HK-2 (cell line): ENCODE data around the gene SSBP1.
"Not testable (repeated sequence)": the region's sequence is repeated elsewhere in the genome, so short reads cannot be mapped to it uniquely, and the experiment has no call there.

ENCODE experiments used
- DNase-seq: peaks from one replicate; pipeline ENCODE4 v3.0.0-alpha.2; 2018; ENCODE audit not compliant: unreplicated experiment

SSBP1 gene

GRCh38 chr7:141770083-141770583 is 32.0 kb downstream of the SSBP1 start:
- not testable (repeated sequence) for DNase-seq

DNA sequence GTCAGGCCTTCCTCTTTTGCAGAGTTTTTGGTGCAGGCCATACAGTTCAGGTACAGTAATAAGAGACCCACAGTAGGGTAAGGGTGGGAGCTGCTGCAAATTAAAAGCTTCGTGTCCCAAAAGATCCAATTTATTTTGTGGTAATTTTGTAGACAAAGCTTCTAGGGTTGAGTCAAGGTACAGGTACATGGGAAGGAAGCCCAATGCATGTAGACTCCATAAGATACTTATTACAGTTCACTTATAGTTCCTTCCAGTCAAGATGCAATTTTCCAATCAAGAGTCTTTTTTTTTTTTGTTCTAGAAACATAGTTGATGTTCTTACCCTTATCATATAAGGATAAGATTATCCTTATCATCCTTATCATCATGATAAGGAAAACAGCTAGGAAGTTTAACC is 38.2 kb downstream of the SSBP1 start, which contains the start of gene TAS2R4:
Gene TAS2R4, plus strand, starts transcription at position 301 of the 400 bp plus-strand sequence. CDS start 1,815 bp downstream, outside the sequence.
- DNase-seq, result no peak

DNA sequence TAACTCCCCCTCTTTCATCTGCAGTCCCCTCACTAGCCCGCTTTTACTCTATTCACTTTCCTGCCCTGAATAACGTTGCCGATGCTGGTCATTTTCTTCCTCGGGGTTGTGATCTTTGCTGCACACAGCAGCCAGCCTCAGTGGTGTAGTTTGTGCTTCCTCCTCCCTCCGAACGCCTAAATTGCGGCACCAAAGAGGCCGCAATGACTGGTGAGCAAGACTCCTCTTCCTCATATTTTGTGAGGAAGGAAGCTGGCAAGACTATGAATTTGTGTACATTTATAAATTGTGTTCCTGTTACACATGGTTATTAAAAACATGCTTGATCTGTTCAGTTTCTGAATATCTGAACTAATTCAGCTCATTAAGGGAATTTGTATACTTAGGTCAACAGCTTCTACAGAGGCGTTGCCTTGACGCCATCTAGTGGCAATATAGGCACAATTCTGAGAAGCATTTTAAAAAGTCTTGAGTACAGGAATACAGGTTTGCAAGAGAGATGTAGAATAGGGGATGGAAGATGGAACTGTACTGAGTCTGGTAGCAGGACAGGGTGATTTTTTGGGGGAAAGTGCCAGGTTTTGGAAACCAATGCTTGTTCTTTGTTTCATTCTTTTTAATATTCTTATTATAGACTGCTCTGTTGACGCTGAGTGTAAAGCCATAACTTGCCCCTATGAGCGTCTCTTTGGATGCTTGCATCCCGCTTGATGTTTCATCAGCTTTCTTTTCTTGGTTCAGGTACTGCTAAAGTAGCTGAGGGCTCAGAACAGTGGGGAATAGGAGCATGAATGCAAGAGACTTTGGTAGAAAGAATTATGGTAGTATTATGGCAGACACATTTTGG is 47.8 kb downstream of the SSBP1 start:
- DNase-seq, result no peak

DNA sequence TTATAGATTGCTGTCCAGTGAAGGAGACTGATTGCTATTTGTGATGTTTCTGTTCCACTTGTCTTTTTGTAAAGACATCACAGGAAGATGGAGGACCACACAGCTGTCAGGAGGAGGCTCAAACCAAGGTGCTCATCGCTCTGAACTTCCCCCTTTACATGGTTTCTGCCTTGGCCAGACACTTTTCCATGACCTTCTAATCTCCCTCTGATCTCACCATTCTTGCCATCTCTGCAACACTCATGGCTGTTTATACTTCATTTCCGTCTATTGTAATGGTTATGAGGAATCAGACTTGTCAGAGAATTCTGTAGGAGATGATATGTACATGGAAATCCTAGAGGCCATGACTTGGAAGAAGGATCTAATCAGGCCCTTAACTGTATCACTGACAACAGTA is 50.1 kb downstream of the SSBP1 start:
- no peak for DNase-seq

DNA sequence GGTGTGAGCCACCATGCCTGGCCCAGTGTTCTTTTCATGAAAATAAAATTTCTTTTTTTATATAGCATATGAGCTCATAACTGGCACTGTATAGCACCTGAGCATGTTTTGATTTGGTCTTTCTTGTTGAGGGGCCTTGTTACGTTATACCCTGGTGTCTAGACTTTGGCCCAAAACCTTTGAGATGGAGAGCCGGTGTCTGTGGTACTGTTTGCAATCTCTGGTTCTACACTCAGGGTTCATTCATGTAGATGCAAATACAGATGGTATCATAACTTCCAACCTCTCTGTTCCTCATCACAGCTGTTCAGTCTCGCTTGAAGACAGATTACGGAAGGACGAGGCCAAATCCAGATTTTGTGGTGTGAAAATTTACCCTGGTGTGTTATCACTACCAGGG is 51.8 kb downstream of the SSBP1 start, which contains the start of gene TAS2R5:
Gene TAS2R5, plus strand, starts transcription at position 301 of the 400 bp plus-strand sequence. CDS start 145 bp downstream, outside the sequence.
- no peak for DNase-seq

DNA sequence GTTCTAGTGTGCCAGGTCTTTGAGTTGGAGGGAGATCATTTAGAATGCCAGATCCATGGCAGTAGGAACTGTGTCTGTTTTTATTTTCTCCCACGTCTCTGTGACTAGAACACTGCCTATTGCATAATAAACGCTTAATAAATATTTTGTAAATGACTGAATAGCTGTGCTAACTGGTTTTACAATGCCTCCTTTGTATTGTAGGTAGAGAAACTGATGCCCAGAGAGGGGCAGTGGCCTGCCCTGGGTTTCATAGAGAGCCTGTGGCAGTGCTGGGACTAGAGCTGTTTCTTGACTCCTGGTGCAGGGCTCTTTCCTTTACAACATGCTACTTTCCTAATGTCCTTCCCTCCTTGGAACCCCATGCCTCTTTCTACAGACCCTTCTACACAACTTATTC is 54.4 kb downstream of the SSBP1 start:
- DNase-seq, result no peak
